Measurements from ENCODE around the gene HYI.
"Not testable (repeated sequence)": the region's sequence is repeated elsewhere in the genome, so short reads cannot be mapped to it uniquely, and the experiment has no call there.

HYI gene

GRCh38 chr1:43427524-43427923 lies 26.2 kb downstream of the HYI start:
- no peak for DNase-seq (ENCODE audit: low read depth in 2 of 2)

GRCh38 chr1:43426221-43426620 lies 27.5 kb downstream of the HYI start:
- no peak for DNase-seq (ENCODE audit: low read depth in 2 of 2)

GRCh38 chr1:43425045-43425444 lies 28.7 kb downstream of the HYI start:
- DNase-seq (ENCODE audit: low read depth in 2 of 2) = no peak

GRCh38 chr1:43423672-43424550 lies 29.8 kb downstream of the HYI start:
- DNase-seq (ENCODE audit: low read depth in 2 of 2) = no peak

- no peak for DNase-seq (ENCODE audit: low read depth in 2 of 2)
Observed at GRCh38 chr1:43422995-43423671, 30.6 kb downstream of the HYI start.

- DNase-seq (ENCODE audit: low read depth in 2 of 2) = no peak
Observed at GRCh38 chr1:43421976-43422750, 31.6 kb downstream of the HYI start.

GRCh38 chr1:43421396-43421795 lies 32.3 kb downstream of the HYI start:
- no peak for DNase-seq (ENCODE audit: low read depth in 2 of 2)

- no peak for DNase-seq (ENCODE audit: low read depth in 2 of 2)
Observed at GRCh38 chr1:43420874-43421273, 32.9 kb downstream of the HYI start.

- no peak for DNase-seq (ENCODE audit: low read depth in 2 of 2)
Observed at GRCh38 chr1:43419627-43420425, 33.9 kb downstream of the HYI start.

- no peak for DNase-seq (ENCODE audit: low read depth in 2 of 2)
Observed at GRCh38 chr1:43418858-43419257, 34.9 kb downstream of the HYI start.

GRCh38 chr1:43415901-43416300 lies 37.8 kb downstream of the HYI start:
- no peak for DNase-seq (ENCODE audit: low read depth in 2 of 2)

- peak; percentile 25 to 45 for DNase-seq (ENCODE audit: low read depth in 2 of 2)
Observed at GRCh38 chr1:43414634-43415223, 39.0 kb downstream of the HYI start.

- DNase-seq (ENCODE audit: low read depth in 2 of 2) = not testable (repeated sequence)
Observed at GRCh38 chr1:43413426-43413825, 40.3 kb downstream of the HYI start.

- no peak for DNase-seq (ENCODE audit: low read depth in 2 of 2)
Observed at GRCh38 chr1:43410571-43410970, 43.2 kb downstream of the HYI start.

- DNase-seq (ENCODE audit: low read depth in 2 of 2) = no peak
Observed at GRCh38 chr1:43405876-43406234, 47.9 kb downstream of the HYI start.

- no peak for DNase-seq (ENCODE audit: low read depth in 2 of 2)
Observed at GRCh38 chr1:43405219-43405875, 48.4 kb downstream of the HYI start.

GRCh38 chr1:43404353-43404752 lies 49.4 kb downstream of the HYI start:
- DNase-seq (ENCODE audit: low read depth in 2 of 2) = no peak

- DNase-seq (ENCODE audit: low read depth in 2 of 2) = no peak
Observed at GRCh38 chr1:43402089-43402865, 51.5 kb downstream of the HYI start.

Data from stimulated activated CD4-positive, alpha-beta T cell treated with anti-CD3 and anti-CD28 coated beads, Interleukin-15, amount 100 ng/mL, for 48 hours (primary cell).